Measurements from ENCODE around the gene MBNL1.

GRCh38 chr3:152384412-152384811, 115.7 kb downstream of the MBNL1 start:
- TF ChIP-seq CTCF (IDR thresholded peaks at IDR 0.05) (no peak), POLR2A (IDR thresholded peaks at IDR 0.05) (no peak)

All from testis (tissue), 2 donors.